GM10847 (cell line): ENCODE data around the gene C17orf114.
A peak's percentile ranks its signal among the peaks of the same experiment; 100 is the strongest.

Source experiments
- POLR2A ChIP-seq: IDR thresholded peaks from 2 replicates; pipeline ENCODE4 v1.6.1; 2011; ENCODE audit not compliant: insufficient read length; ENCODE audit errors: extremely low read depth

The C17orf114 gene

GRCh38 chr17:4806777-4807604 lies 4.9 kb upstream of the C17orf114 start, which contains the start of gene PLD2:
Gene PLD2, plus strand, starts transcription at chr17:4807152. Its CDS starts 621 bp downstream, at chr17:4807773.
- peak; percentile 61 for TF ChIP-seq POLR2A

DNA sequence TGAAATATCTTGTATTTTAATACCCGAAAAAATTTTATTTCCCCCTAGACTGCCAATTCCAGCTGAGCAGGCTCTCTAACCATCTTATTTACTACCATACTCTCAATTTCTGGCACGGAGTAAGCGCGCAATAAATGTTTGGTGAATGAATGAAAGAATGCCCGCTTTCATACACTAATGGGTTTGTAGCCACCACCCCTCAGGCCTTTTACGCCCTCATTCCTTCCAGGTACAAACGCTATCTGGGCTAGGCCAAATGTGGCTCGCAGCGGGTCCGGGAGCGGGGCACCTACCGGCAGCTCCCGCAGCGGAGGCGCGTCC lies 4.3 kb upstream of the C17orf114 start:
- no peak for TF ChIP-seq POLR2A

DNA sequence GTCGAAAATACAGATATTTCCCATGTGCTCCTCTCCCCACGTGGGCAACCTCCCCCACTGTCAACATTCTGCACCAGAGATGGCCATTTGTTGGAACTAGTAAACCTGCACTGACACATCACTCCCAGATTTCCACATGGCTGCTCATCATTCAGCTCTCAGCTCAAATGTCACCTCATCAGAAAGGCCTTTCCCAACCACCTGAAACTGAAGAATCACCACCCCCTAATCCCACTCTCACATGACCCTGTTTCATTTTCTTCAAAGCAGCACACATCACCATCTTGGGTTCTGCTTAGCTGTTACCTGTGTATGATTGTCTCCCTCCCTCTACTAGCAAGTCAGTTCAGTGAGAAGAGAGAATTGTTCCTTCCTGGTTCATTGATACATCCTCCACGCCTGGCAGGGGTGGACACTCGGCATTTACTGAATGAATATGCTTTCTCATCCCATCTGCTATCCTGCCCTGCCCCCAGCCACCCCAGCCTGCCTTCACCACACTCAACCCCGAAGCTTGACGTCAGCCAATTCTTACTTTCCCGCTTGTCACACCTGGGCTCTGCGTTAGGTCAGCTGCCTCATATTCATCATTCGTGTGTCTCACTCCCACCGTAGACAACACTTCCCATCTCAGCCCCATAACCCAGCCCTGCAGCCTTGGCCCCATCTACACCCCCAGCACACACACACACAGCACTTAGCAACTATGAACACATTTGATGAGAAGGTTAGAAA lies 1.5 kb downstream of the C17orf114 start:
- no peak for TF ChIP-seq POLR2A

- TF ChIP-seq POLR2A, result no peak
These were observed 5.6 kb downstream of the C17orf114 start for GRCh38 chr17:4796552-4796920.

DNA sequence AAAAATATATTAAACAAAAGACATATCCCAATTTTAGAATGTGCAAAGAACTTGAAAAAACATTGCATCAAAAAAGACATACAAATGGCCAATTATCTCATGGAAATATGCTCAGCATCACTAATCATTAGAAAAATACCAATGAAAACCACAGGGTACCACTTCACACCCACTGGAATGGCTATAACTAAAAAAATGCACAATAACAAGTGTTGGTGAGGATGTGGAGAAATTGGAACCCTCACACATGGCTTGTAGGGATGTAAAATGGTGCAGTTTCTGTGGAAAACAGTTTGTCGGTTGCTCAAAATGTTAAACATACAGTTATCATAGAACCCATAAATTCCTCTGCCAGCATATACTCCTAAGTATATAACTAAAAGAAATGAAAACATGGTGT lies 7.0 kb downstream of the C17orf114 start:
- no peak for TF ChIP-seq POLR2A

GRCh38 chr17:4790705-4791088 lies 11.4 kb downstream of the C17orf114 start:
- TF ChIP-seq POLR2A, result no peak

DNA sequence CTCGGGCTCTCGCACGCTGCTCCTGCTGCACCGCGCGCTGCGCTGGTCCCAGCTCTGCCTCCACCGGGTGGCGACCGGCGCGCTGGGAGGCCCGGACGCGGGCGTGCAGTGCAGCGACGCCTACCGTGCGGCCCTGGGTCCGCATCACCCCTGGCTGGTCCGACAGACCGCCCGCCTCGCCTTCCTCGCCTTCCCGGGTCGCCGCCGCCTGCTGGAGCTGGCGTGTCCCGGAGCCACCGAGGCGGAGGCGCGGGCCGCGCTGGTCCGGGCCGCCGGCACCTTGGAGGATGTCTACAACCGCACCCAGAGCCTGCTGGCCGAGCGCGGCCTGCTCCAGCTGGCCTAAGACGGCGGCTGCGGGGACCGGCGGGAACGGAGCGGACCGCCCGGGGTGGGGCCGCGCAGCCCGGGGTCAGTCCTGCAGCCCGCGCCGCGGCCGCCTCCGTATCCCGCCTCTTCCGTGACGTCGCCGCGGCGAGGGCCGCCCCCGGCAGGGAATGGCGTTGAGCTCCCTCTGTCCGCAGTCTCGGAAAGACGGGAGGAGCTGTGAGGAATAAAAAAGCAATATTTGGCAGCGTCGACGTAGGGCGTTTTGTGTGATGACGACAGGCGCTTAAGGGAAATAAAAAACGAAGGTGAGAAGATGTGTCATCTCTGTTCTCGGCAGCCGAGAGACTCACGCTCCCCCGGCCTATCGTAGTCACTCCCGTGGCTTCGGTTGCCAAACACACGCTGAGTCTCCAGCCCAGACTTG lies 12.0 kb downstream of the C17orf114 start:
- TF ChIP-seq POLR2A, result peak; percentile 59

- no peak for TF ChIP-seq POLR2A
These were observed 12.5 kb downstream of the C17orf114 start for GRCh38 chr17:4789701-4789950.

GRCh38 chr17:4788807-4789700 lies 13.1 kb downstream of the C17orf114 start, which contains the start of gene GLTPD2:
Gene GLTPD2, plus strand, starts transcription at chr17:4788964. Its CDS starts 48 bp downstream, at chr17:4789012.
- no peak for TF ChIP-seq POLR2A

GRCh38 chr17:4788159-4788806 lies 13.8 kb downstream of the C17orf114 start:
- TF ChIP-seq POLR2A, result no peak

DNA sequence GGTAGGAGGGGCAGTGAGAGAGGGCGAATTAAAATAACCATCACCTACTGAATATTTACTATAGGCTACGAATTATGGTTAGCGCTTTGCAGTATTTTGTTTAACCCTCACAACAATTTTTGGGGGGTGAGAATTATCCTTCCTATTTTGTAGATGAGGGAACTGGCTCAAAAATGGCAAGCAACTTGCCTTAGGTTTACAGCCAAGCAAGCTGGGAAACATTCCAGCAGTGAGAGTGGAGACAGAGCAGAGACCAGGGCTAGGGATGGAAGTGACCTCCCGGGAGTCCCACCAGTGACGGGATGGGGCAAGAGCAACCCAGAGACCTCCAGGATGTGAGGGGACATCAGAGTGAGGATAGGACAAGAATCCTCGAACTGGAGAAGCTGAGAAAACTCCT lies 15.6 kb downstream of the C17orf114 start:
- TF ChIP-seq POLR2A, result no peak

GRCh38 chr17:4786106-4786511 lies 16.0 kb downstream of the C17orf114 start, which contains the start of gene VMO1:
Gene VMO1, minus strand, starts transcription at chr17:4786364. Its CDS starts 12 bp downstream, at chr17:4786352.
- TF ChIP-seq POLR2A, result no peak

GRCh38 chr17:4785311-4786105 lies 16.6 kb downstream of the C17orf114 start:
- no peak for TF ChIP-seq POLR2A

- no peak for TF ChIP-seq POLR2A
These were observed 19.5 kb downstream of the C17orf114 start for GRCh38 chr17:4782652-4783051.

DNA sequence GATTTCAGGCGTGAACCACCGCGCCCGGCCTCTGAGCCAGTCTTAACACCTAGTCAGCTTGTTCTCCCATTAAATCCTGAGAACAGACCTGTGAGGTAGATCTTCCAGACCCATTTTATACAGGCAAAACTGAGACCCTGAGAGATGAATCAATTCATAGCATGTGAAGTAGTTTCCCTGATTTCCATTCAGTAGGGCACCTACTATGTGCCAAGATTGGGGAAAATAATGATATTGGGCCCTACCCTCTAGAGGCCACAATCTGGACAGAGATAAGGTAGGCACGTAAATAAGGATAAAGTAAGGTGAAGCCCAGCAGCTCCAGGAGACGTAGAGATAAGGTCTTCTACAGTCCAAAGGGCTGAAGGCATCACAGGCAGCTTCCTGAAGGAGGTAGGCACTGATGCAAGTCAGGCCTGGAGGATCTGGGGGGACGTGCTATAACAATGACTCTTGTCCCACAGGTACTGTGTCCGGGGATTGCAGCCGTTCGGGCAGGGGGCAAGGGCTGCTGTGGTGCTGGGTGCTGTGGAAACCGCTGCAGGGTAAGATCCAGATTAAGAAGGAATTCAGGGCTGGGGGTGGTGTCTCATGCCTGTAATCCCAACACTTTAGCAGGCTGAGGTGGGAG lies 21.7 kb downstream of the C17orf114 start:
- TF ChIP-seq POLR2A, result no peak
